GM12873 (cell line): Measurements from ENCODE around the gene INIP.

Experiments
- TF ChIP-seq, protein P1 (sequence below): IDR thresholded peaks from 2 replicates; pipeline ENCODE4 v1.5.1; 2012; ENCODE audit warnings: low read depth, mild to moderate bottlenecking, moderate library complexity, low read length, control low read depth; ENCODE audit not compliant: insufficient read depth; ENCODE audit errors: missing control alignments

Gene INIP

DNA sequence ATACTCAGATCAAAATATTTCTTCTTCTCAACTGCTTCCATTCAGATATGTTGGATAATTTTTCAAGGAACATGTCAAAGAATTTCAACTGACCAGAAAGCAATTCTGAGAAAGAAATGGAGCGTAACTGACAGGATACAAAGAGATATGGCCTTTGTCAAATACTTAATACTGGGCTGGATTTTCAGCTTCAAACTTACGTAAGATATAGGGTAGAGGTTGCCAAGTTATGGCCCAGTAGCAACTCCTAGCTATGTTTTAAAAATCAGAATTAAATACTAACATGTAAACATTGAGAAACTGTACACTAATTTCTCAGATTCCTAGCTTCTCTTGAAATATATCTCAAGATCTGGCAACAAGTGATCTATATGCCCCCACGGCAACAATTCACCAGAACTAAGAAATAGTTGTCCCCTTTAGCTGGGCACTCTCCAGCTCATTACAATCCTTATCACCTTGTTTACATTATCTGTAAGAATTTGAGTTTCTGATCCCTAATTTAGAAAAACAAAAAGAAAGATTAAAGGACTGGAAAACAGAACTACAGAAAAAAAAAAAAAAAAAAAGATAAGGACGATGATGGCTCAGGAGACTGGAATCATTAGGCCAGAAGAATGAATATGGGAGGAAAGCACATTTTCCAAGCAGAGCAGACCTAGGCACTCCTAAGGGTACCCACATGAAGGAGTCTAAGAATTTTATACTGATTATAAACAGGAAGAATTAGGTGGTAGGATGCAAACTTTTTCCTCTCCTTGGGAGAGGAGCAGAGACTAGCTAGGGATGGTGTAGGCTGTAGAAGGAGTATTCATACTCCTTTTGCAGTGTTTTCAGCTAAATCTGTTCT, 23.0 kb downstream of the INIP start:
- TF ChIP-seq, protein P1, sequence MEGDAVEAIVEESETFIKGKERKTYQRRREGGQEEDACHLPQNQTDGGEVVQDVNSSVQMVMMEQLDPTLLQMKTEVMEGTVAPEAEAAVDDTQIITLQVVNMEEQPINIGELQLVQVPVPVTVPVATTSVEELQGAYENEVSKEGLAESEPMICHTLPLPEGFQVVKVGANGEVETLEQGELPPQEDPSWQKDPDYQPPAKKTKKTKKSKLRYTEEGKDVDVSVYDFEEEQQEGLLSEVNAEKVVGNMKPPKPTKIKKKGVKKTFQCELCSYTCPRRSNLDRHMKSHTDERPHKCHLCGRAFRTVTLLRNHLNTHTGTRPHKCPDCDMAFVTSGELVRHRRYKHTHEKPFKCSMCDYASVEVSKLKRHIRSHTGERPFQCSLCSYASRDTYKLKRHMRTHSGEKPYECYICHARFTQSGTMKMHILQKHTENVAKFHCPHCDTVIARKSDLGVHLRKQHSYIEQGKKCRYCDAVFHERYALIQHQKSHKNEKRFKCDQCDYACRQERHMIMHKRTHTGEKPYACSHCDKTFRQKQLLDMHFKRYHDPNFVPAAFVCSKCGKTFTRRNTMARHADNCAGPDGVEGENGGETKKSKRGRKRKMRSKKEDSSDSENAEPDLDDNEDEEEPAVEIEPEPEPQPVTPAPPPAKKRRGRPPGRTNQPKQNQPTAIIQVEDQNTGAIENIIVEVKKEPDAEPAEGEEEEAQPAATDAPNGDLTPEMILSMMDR: no peak

DNA sequence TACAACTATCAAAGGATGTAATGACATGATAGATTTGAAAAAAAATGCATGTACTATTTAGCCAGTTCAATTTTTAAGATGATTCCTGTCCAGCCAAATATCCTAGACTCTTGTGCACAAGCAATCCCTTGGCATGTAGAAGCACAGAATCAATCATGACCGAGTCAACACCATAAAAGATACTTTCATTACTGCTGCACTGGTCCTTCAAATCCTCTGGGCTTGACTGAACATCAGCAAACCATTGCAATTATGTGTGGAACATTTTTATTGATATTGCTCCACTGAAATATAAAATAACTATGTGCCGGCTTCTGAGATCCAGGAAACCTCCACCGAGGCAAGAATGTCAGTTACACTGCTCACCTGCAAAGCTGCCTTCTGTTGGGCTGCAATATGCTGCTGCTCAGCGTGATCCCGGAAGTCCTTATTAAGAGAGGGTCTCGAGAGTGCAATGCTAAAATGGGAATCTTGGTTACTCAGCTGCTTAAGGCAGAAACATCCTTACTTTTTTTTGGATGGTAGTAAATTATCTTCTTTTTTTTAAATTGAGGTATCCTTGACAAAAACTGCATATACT, 28.7 kb downstream of the INIP start:
- TF ChIP-seq, protein P1: no peak

DNA sequence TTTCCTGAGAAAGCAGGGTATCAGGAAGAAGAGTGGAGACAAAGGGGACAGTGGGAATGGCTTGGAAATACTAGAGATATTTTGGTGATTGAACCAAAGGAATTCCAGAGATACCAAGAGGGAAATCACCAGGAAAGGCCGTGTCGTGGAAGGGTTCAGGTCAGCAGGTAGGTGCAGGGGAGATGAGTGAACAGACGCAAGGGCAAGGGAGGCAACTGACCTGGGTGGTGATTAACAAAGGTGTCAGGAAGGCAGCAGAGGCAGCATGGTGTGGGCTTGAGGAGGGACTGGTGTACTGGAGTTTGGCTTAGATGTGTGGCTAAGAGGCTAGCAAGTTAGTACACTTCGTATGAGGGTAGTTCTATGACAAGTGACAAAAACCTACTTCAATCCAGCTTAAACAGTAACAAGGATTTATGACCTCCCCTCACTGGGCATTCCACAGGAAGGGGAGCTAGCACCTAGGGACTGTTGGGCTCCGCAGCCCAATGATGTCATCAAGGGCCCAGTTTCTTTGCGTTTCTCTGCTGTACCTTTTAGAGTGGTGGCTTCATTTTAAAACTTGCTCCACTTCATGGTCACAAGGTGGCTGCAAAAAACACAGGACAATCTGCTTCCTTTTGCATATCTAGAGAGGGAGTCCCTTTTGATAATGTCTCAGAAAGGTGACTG, 37.0 kb downstream of the INIP start:
- TF ChIP-seq, protein P1: no peak

DNA sequence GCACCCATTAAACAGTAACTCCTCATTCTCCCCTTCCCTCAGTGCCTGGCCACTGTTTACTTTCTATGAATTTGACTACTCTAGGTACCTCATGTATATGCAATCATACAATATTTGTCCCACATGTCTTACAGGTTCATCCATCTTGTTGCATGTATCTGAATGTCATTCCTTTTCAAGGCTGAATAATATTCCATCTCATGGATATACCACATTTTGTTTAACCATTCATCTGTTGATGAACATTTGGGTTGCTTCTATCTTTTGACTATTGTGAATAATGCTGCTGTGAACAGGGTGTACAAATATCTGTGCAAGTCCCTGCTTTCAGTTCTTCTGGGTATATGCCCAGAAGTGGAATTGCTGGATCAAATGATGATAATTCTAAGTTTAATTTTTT, 40.9 kb downstream of the INIP start:
- TF ChIP-seq, protein P1: no peak

DNA sequence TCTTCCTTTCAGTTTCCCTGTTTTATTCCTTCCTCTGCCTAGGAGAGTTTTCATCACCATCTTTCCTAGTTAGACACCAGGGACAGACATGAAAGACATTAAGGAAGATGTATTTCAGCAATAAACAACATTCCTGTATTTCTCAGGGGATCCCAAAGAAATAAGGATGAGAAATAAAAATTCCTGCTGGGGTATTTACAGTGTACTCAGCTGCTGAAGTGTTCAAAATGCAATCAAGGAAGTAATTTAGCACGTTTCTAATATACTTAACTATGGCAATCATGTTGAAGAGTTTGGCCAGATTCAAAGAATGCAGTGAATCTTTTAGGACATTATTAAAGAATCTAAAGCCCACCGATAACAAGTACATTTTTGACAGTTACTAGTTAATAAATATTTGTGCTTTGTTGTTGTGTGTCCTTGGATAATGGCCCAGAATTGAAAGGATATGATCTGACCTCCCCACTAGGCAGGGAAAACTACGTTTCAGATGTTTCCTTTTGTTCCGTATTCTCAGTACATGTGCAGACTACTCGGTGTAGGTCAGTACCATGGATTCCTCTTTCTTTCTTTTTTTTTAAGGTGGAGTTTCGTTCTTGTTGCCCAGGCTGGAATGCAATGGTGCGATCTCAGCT, 46.8 kb downstream of the INIP start:
- TF ChIP-seq, protein P1: no peak

DNA sequence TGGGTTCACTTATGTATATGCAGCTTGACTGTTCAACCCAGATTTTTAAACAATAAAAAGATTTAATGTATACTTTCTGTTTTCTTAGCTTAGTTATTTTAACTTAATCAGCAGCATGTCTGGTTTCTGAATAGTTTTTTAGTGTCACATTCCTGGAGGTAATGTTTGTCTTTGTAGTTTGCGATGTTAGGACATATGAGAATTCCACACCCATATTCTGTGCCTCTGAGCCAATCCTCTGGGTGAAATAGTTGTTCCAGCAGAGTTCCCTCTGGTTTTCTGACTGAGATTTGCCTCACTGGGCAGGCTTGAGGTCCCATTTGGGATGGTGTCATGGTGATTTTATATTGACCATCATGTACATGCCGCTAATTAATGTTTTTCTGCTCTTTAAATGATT, 48.6 kb downstream of the INIP start:
- TF ChIP-seq, protein P1: no peak

DNA sequence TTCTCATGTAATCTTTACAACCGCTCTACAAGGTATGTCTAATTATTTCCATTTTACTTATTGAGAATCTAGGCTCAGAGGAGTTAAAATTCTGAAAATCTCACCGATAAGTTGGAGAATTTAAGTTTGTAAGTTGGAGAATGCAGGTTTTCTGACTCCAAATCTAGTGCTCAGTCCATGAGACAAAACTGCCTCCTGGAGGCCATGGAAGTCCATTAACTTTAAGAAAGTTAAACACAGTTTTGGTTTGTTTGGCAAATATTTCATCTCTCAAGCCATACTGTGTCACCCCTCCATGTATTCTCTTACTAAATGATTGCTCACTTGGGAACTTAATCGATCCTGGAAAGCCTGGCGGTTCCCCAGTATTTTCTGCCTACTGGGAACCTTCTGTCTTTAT, 52.6 kb downstream of the INIP start:
- TF ChIP-seq, protein P1: peak; percentile 30
